GM19043 (cell line): Measurements from ENCODE around the gene MYO15A.

Experiments
- ATAC-seq: cut with Tn5 transposase; IDR thresholded peaks from one replicate; pipeline ENCODE4 v1.9.1; 2021; ENCODE audit warnings: low read depth; ENCODE audit not compliant: unreplicated experiment

MYO15A gene

DNA sequence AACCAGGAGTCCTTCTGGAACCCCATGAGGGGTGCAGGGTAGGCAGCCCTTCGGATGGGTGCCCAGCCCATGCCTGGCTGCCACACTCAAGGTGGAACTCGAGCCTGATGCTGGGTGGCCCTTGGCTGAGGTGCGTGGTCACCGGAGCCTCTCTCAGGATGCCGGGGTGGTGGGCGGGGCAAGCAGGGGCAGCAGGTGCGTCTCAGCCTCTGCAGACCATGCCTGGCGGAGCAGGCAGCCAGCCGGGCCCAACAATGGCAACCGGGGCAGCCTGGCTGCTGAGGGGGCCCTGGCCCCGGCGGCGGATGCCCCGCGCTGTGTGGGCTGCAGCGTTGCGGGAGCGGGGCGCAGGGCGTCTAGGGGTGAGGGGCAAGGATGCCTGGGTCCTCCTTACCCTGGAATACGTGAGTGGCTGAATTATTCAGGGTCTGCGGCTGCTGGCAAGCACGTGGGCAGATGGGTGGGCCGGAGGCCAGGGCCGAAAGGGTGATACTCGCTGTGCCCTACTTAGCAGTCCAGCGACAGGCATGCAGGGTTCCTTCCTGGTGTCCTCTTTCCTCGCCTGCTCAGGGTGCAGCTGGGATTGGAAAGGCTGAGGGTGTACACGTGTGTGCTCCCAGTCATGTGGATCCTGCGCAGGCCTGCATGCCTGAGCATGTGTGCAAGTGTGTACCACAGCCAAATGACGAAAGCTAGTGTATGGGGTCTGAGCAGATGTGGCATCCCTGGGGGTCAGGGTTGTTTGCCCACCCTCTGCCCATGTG is 14.6 kb downstream of the MYO15A start:
- ATAC-seq, result no peak

DNA sequence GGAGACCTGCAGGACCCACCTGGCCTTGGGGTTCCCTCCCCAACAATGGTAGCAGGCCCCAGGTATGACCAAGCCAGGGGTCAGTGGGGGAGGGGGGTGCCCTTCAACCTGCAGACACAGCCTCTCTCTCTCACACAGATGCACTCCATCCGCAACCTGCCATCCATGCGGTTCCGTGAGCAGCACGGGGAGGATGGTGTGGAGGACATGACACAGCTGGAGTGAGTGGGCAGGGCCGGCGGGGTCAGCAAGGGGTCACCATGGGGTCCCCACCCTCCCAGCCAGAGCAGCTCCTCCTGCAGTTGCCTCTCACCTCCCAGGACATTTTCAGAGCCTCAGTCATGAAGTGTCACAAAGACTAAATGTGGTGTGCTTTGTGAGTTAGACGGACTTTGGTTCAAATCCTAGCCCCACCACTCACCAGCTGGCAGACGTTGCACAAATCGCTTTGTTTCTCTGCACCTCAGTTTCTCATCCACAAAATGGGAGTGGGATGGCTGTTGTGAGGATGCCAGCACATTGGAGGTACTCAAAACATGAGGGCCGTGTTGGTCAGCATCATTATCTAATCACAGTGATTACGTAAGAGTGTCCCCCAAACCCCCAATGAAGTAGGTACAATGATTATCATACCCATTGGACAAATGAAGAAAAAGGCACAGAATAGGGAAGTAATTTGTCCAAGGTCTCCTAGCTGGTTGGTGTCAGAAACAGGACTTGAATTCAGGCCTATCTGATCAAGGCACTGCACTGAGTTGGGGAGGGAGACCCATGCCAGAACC is 16.0 kb downstream of the MYO15A start:
- ATAC-seq, result no peak

DNA sequence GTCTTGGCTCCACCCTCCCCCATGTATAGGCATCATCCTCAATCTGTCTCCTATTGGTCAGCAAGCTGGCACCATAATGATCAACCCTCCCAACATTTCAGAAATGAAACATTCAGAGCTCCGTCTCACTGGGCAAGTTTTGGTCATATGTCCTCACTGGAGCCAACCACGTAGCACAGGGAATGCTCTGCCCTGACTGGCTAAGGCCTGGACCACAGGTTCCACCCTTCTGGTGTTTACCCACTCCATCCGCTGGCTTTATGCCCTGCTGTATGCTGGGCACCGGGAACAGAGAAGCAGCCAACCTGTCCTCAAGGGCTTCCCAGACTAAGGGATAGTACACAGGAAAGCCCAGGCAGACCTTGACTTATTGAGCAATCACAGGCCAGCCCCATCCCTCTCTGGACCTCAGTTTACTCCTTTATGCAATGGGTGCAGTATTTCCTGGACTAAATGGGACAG is 20.5 kb downstream of the MYO15A start:
- ATAC-seq, result no peak

DNA sequence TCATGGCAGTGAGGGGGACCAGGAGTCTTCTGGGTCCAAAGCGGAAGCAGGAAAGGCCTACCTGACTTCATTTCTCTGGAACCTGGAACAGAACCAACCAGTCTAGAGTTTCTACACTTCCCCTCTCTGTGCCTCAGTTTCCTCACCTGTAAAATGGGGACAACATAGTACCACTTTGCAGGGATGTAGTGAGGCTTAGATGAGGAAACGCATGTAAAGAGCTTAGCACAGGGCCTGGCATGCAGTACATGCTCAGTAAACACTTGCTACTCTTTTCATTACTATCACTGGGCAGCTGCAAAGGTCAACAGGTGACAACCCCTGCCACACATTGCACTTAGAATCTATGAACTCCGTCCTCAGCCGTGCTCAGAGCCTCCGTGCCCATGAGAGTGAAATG is 24.2 kb downstream of the MYO15A start:
- no peak for ATAC-seq

DNA sequence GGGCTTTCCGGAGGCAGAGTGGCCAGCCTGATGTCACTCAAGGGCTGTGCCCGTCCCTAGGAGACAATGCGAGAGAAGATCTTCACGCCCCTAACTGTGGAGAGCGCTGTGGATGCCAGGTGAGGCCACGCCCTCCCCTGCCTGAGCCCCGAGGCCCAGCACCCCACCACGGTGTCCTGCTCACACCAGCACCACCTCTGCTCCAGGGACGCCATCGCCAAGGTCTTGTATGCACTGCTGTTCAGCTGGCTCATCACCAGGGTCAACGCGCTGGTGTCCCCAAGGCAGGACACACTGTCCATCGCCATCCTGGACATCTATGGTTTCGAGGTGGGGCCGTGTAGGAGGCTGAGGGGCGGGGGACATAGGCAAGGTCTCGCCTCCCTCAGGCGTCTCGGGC is 27.8 kb downstream of the MYO15A start:
- ATAC-seq, result no peak

DNA sequence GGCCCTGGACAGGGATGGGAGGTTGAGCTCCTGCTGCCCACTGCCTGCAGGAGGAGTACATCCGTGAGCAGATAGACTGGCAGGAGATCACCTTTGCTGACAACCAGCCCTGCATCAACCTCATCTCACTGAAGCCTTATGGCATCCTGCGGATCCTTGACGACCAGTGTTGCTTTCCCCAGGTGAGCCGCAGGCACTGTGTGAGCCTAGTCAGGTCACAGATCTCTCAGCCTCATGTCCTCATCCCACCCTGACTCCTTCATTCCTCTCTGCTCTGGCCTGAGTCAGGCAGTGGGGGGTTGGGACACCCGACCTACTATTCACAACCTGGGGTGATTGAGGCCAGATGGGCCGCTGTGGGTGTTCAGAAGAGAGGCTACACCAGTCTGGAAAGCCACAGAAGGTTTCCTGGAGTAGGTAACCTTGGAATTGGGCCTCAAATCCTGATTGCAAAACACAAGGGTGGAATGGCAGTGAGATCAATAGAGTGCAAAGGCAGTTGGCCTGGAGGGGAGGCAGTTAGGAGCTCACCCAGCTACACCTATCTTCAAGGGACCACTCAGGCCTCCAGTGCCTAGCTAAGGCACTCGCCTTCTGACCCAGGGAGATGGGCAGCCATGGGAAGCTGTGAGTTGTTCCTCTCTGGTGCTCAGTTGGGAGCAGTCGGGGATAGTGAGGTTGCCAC is 29.7 kb downstream of the MYO15A start:
- no peak for ATAC-seq

DNA sequence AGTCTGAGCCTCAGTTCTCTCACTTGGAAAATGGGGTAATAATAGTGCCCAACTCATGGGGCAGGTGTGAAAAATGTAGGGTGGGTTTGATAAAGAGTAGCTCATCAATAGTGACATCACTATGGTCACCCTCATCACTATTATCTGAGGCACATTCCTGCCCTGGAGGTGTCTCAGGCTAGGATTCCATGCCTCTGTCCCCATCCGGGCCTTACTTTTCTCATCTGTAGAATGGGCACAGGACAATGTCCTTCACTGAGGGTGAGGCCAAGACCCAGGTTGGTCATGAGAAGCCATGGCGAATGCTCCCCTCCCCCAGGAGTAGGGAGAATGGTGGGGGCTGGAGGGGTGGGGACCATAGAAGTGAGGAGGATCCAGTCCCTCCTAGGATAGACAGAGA is 30.5 kb downstream of the MYO15A start:
- ATAC-seq, result no peak

DNA sequence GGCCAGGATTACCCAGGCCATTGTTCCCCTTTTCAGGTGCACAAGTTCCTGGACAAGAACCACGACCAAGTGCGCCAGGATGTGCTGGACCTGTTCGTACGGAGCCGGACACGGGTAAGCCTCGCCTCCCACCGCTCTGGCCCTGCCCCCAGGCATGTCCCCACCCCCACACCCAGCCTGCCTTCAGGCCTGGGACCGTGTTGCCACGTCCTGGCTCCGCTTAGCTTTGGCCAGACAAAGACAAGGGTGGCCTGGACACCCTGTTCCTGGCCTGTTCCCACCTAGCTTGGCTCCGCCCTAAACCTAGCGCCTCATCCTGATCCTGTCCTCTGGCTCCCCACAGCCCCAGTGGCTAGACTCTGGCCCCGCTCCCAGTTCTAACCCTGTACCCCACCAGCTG is 30.9 kb downstream of the MYO15A start:
- no peak for ATAC-seq

DNA sequence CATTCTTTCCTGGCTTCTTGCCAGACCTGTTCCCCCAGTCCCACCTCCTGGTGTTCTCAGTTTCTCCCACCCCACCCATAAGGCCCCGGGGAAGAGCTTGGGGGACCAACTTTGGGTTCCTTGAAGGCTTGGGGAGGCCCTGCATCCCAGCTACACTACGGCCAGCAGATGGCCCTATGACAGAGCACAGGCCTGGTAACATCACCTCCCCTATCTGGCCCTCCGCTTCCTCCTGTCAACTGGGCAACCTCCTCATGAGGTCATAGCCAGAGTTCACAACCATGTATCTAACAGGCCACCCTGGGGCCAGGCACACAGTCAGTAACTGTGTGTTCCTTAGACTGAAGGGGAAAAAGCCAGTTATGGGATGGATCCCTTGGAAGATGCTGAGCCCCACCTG is 31.4 kb downstream of the MYO15A start:
- no peak for ATAC-seq

DNA sequence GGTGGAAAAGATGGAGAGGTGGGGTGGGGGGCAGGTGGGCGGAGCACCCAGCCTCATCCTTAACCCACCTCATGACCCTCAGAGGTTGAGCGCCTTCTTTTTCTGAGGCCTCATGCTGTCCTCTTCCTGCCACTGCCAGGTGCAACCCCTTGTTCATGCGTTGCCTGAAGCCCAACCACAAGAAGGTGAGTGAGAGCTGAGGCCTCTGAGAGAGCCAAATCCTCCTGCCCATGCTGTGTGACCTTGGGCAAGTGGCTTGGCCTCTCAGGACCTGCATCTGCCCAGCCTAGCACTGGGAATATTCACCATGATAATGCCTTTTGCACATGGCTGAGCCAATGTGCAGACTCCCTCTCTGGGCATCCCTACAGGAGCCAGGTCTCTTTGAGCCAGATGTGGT is 32.1 kb downstream of the MYO15A start:
- ATAC-seq, result no peak

DNA sequence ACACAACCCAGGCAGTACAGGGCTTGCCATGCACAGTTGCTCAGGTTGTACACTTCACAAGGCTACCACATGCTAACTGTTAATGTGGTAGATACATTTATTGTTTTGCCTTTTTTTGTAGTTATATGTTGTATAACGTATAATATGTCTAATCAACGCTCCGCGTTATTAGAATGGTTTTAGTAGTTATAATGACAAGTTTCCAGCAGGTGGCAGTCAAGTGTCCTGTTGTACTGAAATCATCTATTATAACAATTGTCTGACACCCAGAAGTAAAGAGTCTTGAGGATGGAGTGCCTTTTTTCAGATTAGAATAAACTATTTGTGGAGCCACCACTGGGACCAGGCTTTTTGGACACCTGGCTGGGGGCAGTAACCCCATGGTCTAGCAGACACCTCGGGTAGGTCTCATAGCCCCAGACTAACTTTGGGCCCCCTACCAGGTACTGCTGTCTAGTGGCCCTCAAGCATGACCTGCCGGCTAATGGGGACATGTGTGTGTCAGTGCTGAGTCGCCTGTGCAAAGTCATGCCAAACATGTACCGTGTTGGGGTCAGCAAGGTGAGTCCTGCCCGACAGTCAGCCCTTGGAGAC is 32.8 kb downstream of the MYO15A start:
- ATAC-seq, result no peak

DNA sequence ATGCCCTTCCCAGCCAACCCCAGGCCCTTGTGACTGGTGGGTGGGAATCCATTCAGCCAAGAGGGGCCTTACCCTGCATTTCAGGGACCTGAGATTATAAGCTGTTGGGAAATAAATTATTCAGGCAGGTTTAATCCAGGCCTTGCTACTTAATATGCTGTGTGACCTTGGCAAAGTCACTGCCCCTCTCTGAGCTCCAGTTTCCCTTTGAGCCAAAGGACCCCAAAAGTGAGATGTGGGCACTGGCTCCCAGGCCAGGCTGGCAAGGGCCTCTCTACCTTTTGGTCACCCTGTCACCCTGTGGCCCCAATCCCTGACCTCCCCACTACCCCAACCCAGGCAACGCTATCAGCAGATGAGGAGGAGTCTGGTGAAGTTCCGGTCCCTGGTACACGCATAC is 33.9 kb downstream of the MYO15A start:
- no peak for ATAC-seq

DNA sequence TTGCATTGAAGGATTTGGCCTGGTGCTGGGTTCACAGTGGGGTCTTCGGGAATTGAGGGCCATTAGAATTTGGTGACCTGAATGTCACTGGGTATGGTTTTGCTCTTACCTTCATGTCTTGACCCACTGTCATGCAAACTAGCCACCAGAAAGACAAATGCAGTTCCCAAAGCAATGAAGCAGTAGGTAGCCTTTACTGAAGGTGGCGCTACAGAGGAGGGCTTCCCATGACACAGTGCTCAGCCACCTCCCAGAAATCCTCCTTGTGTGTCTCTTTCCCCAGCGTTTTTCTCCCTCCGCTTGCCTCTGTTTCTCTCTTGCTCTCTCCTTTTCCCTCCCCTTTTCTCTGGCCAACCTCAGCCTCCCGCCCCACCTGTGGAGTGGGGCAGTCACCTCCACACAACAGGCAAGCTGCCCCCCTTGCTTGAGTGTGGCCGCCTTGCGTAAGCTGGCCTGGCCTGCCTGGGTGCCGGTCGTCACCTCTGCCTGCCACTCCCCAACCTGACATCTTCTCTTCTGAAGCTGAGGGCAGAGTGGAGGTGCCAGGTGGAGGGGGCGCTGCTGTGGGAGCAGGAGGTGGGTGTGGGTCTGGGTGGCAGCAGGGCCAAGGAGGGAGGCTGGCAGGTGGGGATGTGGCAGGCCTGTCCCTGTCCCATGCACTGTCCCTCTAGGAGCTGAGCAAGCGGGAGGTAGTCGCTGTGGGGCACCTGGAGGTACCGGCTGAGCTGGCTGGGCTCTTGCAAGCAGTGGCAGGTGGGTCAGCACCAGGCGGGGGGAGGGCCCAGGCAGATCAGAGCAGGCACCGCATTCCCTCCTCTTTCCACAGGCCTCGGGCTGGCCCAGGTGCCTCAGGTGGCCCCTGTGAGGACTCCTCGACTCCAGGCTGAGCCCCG is 34.7 kb downstream of the MYO15A start:
- ATAC-seq, result no peak

DNA sequence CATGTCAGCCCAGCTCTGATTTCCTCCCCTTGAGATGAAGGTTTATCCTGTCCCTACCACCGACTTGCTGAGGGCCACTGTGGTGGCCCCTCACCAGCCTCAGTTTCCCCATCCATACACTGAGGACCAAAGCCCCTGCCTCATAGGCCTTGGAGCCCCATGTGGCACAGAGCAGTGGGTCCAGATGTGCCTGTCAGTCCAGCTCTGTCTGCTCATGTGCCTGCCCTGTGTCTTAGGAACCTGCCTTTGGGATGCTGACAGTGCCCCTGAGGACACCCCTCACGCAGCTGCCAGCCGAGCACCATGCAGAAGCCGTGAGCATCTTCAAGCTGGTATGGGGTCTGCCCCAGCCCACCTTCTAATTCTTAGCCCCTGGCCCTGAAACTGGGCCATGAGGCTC is 35.7 kb downstream of the MYO15A start:
- no peak for ATAC-seq

DNA sequence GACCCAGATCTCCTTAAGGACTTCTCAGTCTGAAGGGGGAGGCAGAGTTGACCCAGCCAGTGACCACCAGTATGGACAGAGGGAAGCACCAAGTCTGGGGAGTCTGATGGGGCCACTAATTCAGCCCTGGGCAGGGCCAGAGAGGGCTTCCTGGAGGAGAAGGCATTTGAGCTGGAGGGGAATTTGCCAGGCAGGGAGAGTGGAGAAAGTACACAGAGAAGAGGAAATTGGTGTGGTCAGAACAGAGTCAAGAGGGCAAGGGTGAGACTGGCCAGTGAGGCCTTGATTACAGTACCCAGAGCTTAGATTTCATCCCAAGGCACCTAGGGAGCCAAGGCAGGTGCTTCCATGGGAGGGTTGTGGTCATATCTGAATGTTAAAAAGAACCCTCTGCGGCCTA is 36.3 kb downstream of the MYO15A start:
- ATAC-seq, result no peak

DNA sequence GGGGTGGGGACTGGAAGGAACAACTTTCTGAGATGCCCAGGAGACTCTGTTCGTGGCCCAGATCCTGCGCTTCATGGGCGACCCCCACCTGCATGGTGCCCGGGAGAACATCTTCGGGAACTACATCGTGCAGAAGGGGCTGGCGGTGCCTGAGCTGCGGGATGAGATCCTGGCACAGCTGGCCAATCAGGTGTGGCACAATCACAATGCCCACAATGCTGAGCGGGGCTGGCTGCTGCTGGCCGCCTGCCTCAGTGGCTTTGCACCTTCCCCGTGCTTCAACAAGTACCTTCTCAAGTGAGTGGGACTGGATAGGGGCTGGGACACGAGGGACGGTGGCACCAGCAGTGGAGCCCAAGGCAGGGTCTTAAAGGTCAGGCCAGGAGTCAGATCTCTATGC is 37.3 kb downstream of the MYO15A start:
- ATAC-seq, result no peak

DNA sequence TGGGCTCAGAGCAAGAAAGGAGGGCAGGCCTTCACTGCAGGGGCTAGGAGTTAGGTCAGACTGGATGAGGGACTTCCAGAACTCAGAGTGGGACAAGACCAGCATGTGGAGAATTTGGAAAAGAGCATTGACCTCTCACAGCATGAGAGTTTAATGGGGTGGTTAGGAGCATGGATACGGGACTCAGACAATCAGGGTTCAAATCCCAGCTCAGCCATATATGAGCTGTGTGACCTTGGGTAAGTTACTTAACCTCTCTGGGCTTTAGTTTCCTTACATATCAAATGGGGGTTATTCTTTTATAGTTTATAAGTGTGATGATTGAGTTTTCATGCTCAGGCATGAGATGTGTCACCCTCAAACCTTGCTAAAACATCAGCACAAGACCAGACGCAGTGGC is 37.7 kb downstream of the MYO15A start:
- no peak for ATAC-seq

DNA sequence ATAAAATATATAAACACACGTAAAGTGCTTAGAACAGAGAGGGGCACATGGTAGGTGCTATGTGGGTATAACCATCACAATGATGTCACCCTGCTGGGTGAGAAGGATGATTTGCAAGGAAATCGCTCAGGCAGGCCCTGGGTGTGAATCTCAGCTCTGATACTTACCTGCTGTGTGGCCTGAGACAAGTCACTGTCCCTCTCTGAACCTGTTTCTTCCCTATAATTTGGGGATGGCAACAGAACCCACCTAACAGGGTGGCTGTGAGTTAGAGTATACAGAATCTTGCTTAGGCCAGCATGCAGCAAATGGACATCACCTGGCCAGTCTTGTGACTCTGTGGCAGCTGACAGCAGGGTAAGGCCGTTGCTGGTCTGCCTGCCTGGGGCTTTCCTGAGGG is 38.4 kb downstream of the MYO15A start:
- ATAC-seq, result no peak

DNA sequence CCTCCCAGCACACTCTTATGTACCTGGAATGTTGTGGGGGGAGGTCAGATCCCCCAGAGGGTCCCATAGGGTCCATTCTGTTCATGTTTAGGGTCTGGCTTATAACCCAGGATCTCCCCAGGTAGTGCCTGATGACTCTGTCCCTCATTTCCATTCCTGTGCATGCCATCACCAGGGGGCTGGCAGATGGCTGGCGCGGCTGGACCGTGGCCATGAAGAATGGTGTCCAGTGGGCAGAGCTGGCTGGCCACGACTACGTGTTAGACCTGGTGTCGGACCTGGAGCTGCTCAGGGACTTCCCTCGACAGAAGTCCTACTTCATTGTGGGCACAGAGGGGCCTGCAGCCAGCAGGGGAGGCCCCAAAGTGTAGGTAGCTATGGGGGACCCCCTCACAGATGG is 40.0 kb downstream of the MYO15A start:
- no peak for ATAC-seq

DNA sequence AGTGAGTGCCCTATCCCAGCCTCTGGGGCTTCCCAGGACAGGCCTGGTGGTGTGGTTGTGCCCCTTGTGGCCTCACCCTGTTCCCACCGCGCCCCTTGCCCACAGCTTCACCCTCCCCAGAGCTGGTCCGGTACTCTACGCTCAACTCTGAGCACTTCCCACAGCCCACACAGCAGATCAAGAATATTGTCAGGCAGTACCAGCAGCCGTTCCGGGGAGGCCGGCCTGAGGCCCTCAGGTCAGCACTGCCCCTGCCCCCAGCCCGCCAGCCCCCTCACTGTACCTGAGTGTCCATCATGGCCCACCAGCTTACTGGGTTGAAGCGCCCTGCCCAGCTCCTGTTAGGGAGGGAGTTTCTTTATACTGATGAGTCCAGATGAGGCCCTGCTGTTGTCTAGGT is 42.7 kb downstream of the MYO15A start:
- no peak for ATAC-seq
